ENCODE measurements around the gene EHMT1. TPM values are rescaled to one million over a fixed set of nuclear protein-coding genes. Genes with fewer than 3 reads are reported as not detected.

Gene EHMT1
- total RNA-seq, 4 donors from 2014 or later: 77.1 to 149 (median 86.6) TPM

DNA sequence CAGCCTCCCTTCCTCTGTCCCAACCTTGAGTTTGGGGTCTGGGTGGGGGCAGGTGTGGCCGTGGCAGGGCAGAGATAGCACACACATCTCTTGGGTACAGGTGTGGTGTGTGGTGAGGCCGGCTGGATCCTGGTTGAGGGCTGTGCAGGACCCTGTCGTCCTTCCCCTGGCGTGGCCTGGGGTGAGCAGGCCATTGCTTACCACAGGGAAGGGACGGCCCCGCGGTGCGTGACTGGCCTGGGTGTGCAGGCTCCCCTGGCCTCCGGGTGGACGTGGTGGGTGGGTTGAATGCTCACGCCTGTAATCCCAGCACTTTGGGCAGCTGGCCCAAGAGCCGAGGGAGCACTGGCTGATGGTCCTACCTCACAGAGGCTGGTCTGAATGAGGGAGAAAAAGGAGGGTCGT is 12.1 kb upstream of the EHMT1 start:
- DNase-seq (ENCODE audit: low spot score in 2 of 2): peak in 1 of 2 donors; percentile 65
- 20% methylated on average over 12 of the region's 13 CpGs for WGBS
- Histone ChIP-seq H3K36me3 (no peaks in the 10 kb centered on the region), H3K4me3 (peak overlapping the region; percentile 90), H3K27ac (peak overlapping the region; percentile 92), H3K27me3 (no peaks in the 10 kb centered on the region), H3K9me3 (no peaks in the 10 kb centered on the region), H3K4me1 (peaks cover 45% of the 10 kb centered on the region)
- TF ChIP-seq EP300 (IDR thresholded peaks at IDR 0.05) (no peak), POLR2A (IDR thresholded peaks at IDR 0.05) (no peak), POLR2AphosphoS5 (IDR thresholded peaks at IDR 0.05) (no peak)
- TF ChIP-seq, protein P1, sequence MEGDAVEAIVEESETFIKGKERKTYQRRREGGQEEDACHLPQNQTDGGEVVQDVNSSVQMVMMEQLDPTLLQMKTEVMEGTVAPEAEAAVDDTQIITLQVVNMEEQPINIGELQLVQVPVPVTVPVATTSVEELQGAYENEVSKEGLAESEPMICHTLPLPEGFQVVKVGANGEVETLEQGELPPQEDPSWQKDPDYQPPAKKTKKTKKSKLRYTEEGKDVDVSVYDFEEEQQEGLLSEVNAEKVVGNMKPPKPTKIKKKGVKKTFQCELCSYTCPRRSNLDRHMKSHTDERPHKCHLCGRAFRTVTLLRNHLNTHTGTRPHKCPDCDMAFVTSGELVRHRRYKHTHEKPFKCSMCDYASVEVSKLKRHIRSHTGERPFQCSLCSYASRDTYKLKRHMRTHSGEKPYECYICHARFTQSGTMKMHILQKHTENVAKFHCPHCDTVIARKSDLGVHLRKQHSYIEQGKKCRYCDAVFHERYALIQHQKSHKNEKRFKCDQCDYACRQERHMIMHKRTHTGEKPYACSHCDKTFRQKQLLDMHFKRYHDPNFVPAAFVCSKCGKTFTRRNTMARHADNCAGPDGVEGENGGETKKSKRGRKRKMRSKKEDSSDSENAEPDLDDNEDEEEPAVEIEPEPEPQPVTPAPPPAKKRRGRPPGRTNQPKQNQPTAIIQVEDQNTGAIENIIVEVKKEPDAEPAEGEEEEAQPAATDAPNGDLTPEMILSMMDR (IDR thresholded peaks at IDR 0.05): no peak

DNA sequence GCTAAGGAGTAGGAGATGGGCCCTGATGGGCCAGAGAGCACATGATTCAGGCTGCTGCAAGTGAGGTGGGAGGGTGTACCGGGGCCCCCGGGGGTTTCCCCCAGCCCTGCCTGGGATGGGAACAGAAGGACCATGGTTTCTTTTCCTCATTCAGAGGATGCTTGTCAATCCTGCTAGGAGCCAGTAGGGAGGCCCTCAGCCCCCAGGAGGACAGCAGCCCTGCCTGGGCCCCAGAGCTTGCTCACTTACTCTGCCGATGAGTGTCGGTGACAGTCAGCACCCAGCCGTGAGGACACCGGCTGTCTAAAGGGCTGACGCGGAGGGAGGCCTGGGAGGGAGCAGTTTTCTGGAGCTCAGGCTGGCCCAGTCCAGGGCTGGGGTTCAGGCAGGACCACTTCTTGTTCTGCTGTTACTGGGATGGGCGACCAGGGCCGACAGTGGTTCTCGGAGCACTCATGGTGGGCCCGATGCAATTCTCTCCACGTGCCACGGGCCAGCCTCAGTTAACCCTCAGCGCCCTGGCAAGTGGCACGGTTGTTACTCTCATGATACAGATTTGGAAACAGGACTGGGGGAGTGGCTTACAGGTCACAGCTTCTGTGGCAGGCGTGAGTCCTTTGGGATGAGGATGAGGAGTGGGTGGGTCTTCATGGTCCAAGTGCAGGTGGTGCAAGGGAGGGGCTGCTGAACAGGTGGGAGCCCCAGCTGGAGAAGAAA is 11.5 kb upstream of the EHMT1 start:
- Histone ChIP-seq H3K36me3 (no peaks in the 10 kb centered on the region), H3K4me1 (peaks cover 51% of the 10 kb centered on the region), H3K9me3 (no peaks in the 10 kb centered on the region), H3K4me3 (peak overlapping the region; percentile 90), H3K27me3 (no peaks in the 10 kb centered on the region), H3K27ac (no peak overlapping the region)
- WGBS: 29% methylated on average over 13 of the region's 17 CpGs
- peak in 1 of 2 donors; percentile 69 for DNase-seq (ENCODE audit: low spot score in 2 of 2)
- TF ChIP-seq, protein P1 (IDR thresholded peaks at IDR 0.05): no peak
- no peak for TF ChIP-seq POLR2A (IDR thresholded peaks at IDR 0.05)
- no peak for TF ChIP-seq EP300 (IDR thresholded peaks at IDR 0.05)
- no peak for TF ChIP-seq POLR2AphosphoS5 (IDR thresholded peaks at IDR 0.05)

DNA sequence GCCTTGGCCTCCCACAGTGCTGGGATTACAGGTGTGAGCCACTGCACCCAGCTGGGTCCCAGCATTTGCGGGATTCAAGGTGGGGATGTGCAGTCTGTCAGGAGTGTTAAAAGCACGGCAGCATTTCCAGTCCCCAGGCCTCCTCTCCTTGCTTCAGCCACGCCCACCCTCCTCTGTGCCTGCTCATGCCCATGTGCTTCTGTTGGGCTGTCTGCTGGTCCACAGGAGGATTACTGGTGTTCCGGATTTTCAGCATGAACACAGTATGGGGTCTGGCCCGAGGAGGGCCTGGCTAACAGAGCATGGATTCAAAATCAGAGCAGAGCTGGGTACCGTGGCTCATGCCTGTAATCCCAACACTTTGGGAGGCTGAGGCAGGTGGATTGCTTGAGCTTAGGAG is 7.9 kb upstream of the EHMT1 start:
- peak overlapping the region; percentile 85 for H3K27ac ChIP-seq
- H3K4me3 ChIP-seq: no peak overlapping the region
- H3K27me3 ChIP-seq: no peaks in the 10 kb centered on the region
- peaks cover 24% of the 10 kb centered on the region for H3K36me3 ChIP-seq
- peaks cover 69% of the 10 kb centered on the region for H3K4me1 ChIP-seq
- TF ChIP-seq POLR2A (IDR thresholded peaks at IDR 0.05) (no peak), EP300 (IDR thresholded peaks at IDR 0.05) (no peak), POLR2AphosphoS5 (IDR thresholded peaks at IDR 0.05) (no peak)
- TF ChIP-seq, protein P1 (IDR thresholded peaks at IDR 0.05): no peak
- 71% methylated on average over 6 of the region's 6 CpGs for WGBS
- DNase-seq (ENCODE audit: low spot score in 2 of 2): no peak
- no peaks in the 10 kb centered on the region for H3K9me3 ChIP-seq

DNA sequence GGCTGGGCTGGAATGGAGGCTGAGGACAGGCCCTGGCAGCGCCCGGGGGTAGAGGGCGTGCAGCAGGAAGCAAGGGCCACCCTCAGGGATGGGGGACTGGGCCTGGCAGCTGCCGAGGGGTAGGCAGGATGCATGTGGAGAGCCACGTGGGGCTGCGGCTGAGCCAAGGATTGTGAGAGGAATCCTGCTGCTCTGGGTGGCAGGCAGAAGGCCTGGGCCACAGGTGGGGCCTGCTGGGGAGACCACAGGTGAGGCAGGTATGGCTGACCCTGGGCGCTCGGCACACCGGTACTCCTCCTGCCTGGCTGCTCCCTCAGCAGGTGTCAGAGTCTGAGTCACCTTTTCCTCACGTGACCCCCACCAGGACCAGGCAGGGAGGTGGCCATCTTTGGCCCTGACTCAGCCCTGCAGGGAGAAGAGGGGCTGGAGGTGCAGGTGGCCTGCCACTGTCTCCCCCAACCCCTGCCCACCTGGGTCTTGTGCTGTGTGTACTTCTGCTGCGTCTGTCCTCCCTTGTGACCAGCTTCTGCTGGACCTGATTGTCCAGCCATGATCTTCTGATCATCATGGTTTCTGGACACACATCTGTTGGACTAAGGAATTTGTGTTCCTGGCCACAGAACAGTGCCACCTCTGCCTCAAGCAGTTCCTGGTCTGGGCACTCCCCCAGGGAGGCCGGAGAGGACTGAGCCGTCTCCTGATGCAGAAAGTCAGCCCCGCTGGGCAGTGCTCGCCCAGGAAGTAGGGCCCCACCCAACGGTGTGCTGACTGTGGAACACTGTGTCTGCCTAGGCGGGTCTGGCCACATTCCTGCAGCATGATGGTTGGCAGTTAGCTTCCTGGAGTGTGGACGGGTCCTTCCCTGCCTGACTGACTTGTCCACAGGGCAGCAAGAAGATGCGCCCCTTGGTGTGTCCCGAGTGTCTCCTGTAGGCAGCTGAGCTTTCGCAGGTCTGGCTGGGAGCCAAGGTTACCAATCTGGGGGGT is 6.9 kb upstream of the EHMT1 start:
- TF ChIP-seq POLR2AphosphoS5 (IDR thresholded peaks at IDR 0.05): peak in 2 of 3 donors; percentile 69 to 91
- TF ChIP-seq EP300 (IDR thresholded peaks at IDR 0.05): no peak
- 21% methylated on average over 12 of the region's 21 CpGs for WGBS
- peak in 1 of 2 donors; percentile 86 for DNase-seq (ENCODE audit: low spot score in 2 of 2)
- Histone ChIP-seq H3K9me3 (no peaks in the 10 kb centered on the region), H3K27me3 (no peaks in the 10 kb centered on the region), H3K4me1 (peaks cover 64% of the 10 kb centered on the region), H3K27ac (peak overlapping the region; percentile 85), H3K36me3 (peaks cover 24% of the 10 kb centered on the region), H3K4me3 (peak overlapping the region; percentile 1)

DNA sequence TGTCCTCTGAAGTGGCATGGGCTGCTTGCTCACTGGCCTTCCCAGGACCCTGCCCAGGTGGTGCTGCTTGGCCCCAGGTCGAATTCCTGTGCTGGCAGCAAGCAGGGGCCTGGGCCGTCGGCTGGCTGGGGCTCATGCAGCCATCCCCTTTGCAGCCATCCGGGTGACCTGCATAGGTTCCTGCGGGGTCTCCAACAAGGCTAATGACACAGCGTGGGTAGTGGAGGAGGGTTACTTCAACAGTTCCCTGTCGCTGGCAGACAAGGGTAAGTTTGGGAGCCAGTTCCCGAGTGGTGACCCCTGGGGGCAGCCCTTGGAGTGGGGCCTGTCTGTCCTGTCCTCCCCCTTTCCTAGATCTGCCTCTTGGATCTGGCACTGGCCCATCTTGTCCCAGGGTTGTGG is 6.1 kb upstream of the EHMT1 start:
- H3K4me1 ChIP-seq: peaks cover 64% of the 10 kb centered on the region
- H3K9me3 ChIP-seq: no peaks in the 10 kb centered on the region
- peaks cover 24% of the 10 kb centered on the region for H3K36me3 ChIP-seq
- TF ChIP-seq, protein P1 (IDR thresholded peaks at IDR 0.05): no peak
- TF ChIP-seq POLR2AphosphoS5 (IDR thresholded peaks at IDR 0.05) (no peak), POLR2A (IDR thresholded peaks at IDR 0.05) (no peak), EP300 (IDR thresholded peaks at IDR 0.05) (no peak)
- no peaks in the 10 kb centered on the region for H3K27me3 ChIP-seq
- WGBS: 50% methylated on average over 4 of the region's 8 CpGs
- peak overlapping the region; percentile 1 for H3K4me3 ChIP-seq
- no peak for DNase-seq (ENCODE audit: low spot score in 2 of 2)
- H3K27ac ChIP-seq: peak overlapping the region; percentile 85
